Fibroblast of mammary gland (primary cell): ENCODE results near the gene NFIX.

Experiments used
- DNase-seq: peaks from one replicate; pipeline ENCODE4 v3.0.0-alpha.2; 2010; ENCODE audit warnings: low read depth
- H3K4me3 ChIP-seq: 2 replicates; pipeline ENCODE4 v1.5.1; 2011; ENCODE audit warnings: low read depth, mild to moderate bottlenecking, low read length, moderate library complexity; ENCODE audit not compliant: control insufficient read depth
- TF ChIP-seq, protein P1 (sequence below): conservative IDR thresholded peaks from 2 replicates; pipeline ENCODE4 v1.5.1; 2011; ENCODE audit warnings: low read depth, low read length, inconsistent platforms; ENCODE audit not compliant: control insufficient read depth, insufficient read depth

NFIX gene

DNA sequence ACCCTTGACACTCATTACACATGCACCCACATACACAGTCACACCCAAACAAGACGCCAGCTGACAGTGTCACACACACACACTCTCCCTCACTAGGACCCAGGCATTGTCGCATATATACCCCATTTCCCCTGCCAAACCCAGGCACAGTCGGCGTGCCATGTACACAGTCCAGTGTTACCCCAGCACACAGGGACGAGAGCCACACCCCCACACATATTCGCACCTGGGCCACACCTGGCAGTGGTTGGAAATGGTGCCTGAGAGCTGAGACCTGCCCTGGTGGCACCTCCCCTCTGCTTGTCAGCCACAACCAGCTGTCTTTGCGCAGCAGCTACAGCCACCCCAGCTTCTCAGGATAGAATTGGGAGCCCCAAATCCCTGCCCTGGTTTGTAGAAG is 9.0 kb downstream of the NFIX start:
- TF ChIP-seq, protein P1, sequence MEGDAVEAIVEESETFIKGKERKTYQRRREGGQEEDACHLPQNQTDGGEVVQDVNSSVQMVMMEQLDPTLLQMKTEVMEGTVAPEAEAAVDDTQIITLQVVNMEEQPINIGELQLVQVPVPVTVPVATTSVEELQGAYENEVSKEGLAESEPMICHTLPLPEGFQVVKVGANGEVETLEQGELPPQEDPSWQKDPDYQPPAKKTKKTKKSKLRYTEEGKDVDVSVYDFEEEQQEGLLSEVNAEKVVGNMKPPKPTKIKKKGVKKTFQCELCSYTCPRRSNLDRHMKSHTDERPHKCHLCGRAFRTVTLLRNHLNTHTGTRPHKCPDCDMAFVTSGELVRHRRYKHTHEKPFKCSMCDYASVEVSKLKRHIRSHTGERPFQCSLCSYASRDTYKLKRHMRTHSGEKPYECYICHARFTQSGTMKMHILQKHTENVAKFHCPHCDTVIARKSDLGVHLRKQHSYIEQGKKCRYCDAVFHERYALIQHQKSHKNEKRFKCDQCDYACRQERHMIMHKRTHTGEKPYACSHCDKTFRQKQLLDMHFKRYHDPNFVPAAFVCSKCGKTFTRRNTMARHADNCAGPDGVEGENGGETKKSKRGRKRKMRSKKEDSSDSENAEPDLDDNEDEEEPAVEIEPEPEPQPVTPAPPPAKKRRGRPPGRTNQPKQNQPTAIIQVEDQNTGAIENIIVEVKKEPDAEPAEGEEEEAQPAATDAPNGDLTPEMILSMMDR: no peak
- no peak for DNase-seq
- H3K4me3 ChIP-seq: no peak overlapping the region

GRCh38 chr19:13005253-13005652 is 10.0 kb downstream of the NFIX start:
- TF ChIP-seq, protein P1: no peak
- no peak overlapping the region for H3K4me3 ChIP-seq
- no peak for DNase-seq

DNA sequence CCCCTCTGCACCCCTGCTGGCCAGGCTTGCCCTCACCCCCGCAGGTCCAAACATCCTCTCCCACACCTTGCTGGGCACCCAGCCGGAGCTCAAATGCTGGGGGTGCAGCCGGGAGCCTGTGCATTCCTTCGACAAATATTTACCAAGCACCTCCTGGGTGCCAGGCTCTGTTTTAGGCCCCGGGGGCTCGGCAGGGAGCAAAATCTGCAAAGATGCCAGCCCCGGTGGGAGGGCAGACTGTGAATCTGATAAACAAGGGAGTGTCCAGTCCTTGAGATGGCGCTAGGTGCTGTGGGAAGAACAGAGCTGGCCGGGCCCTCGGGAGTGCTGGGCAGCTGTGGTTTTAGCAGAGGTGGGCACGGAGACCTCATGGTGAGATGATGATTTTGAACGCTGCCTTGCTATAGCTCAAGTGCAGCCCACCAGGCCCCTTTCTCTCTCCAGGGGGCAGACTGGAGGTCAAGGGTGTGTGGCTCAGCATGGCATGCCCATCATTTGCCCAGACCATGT is 10.6 kb downstream of the NFIX start:
- no peak overlapping the region for H3K4me3 ChIP-seq
- TF ChIP-seq, protein P1: no peak
- no peak for DNase-seq

DNA sequence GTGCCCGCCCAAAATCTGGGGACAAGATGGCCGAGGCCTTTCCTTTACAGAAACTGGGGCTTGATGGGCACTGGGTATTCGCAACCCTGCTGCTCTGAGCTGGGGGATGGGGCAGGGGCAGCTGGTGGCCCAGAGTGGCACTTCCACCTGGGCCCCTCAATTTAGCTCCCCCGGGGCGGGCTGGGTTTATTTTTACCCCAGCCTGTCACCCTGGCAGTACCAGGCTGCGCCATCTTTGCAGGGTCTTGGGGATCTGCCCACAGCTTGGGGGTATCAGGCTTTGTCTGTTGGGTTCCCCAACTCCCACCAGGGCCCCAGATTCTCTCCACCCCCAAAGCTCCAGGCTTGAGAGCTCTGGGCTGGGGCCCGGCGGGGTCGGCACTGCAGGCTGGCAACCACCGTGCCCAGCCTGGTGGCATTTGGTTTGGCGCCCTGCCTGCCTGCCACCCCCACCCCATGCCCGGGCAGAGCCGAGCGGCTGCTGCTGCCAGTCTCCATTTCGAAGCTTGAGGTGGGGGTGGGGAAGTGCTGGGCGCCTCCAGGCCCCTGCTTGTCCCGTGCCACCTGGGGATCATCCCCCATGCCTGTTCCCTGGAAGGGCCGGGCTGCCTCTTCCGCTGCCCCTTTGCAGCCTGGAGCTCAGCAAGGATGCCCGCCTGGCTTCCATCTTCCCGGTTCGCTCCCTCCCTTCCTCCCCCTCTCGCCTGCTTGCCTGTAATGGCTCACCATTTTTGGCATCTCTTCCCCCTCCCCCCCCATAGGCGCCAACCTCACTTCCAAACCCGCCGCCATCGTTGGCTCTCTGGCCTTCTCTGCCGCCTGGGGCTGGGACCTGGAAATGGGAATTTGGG is 11.4 kb downstream of the NFIX start:
- TF ChIP-seq, protein P1: no peak
- no peak overlapping the region for H3K4me3 ChIP-seq
- no peak for DNase-seq

GRCh38 chr19:13007292-13008045 is 12.2 kb downstream of the NFIX start:
- DNase-seq: no peak
- TF ChIP-seq, protein P1: no peak
- no peak overlapping the region for H3K4me3 ChIP-seq

DNA sequence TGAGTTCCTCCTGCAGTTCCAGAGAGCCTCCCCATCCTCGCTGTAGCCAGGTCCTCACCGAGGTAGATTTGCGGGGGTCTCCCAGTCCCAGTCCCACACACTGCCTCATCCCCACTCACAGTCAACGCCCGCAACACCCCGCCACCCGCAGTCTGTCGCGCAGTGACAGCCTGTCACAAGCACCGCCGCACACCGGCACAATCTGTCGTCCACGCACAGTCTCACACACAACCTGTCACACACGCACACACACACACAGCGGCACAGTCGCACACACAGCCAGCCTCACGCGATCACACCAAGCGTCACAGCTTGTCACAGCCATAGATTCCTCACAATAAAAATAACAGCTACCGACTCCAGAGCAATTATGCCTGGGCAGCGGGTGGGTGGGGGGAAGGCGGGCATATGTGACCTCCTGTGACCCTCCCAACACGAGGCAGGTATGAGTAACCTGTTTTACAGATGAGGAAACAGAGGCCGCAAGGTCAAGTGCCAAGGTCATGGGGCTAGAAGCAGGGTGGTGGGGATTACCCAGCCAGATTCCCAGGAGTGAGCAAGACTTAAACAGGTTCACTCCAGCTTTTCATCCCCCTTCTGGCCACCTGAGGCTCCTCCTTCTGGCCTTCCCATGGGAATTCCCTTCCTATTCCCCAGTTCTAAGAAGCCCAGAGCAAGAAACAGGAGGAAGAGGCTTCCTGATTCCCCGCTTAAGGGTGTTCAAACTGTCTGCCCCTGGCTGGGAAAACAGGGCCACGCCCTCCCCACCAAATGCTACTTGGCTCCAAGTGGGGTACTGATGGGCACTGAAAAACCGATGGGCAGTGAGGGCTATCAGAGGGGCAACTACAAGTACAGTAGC is 13.9 kb downstream of the NFIX start:
- TF ChIP-seq, protein P1: no peak
- no peak overlapping the region for H3K4me3 ChIP-seq
- peak; percentile 48 for DNase-seq
